ENCODE measurements around the gene NHS.

NHS gene

DNA sequence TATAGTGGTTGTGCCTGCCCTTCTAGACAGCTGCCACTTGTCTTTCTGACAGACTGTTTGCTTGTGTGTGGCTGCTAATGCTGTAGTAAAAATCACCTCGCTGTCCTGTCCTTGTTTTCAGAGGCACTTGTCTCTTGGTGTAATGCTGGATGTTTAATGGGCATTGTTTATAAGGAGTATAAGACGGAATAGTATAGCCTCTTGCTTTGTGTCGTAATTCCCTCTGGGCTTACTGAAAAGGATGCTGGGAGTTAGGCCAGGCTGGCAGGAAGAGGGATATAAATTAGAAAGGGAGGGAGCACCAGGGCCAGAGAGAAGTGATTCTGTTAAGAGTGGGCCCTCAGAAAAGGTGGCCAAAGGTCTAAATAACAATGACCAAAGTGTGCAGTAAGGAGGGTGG is 29.0 kb downstream of the NHS start:
- Histone ChIP-seq H3K27ac (ENCODE audit: low read depth, low read length, poor library complexity, severe bottlenecking) (no peak overlapping the region), H3K79me2 (ENCODE audit: insufficient read depth, low read length) (no peaks in the 10 kb centered on the region), H3K4me3 (ENCODE audit: low read depth, low read length, poor library complexity, severe bottlenecking) (no peak overlapping the region), H3F3A (ENCODE audit: insufficient read depth, low read length) (no peaks in the 10 kb centered on the region), H3K27me3 (ENCODE audit: insufficient read depth, low read length) (no peaks in the 10 kb centered on the region), H4K20me1 (ENCODE audit: insufficient read depth, low read length) (no peaks in the 10 kb centered on the region), H3K4me2 (ENCODE audit: low read length) (no peak overlapping the region), H3K9me3 (ENCODE audit: low read length) (no peaks in the 10 kb centered on the region), H3K4me1 (ENCODE audit: insufficient read depth, low read length, severe bottlenecking) (no peaks in the 10 kb centered on the region), H3K9ac (ENCODE audit: low read length) (no peak overlapping the region), H3K36me3 (ENCODE audit: insufficient read depth, low read length) (no peaks in the 10 kb centered on the region), H2AFZ (ENCODE audit: low read length) (no peak overlapping the region), H3K9me2 (ENCODE audit: low read depth, low read length) (no peaks in the 10 kb centered on the region)
- TF ChIP-seq, protein P1, sequence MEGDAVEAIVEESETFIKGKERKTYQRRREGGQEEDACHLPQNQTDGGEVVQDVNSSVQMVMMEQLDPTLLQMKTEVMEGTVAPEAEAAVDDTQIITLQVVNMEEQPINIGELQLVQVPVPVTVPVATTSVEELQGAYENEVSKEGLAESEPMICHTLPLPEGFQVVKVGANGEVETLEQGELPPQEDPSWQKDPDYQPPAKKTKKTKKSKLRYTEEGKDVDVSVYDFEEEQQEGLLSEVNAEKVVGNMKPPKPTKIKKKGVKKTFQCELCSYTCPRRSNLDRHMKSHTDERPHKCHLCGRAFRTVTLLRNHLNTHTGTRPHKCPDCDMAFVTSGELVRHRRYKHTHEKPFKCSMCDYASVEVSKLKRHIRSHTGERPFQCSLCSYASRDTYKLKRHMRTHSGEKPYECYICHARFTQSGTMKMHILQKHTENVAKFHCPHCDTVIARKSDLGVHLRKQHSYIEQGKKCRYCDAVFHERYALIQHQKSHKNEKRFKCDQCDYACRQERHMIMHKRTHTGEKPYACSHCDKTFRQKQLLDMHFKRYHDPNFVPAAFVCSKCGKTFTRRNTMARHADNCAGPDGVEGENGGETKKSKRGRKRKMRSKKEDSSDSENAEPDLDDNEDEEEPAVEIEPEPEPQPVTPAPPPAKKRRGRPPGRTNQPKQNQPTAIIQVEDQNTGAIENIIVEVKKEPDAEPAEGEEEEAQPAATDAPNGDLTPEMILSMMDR (IDR thresholded peaks at IDR 0.05; ENCODE audit: low read length) = no peak
- no peak for TF ChIP-seq EZH2 (IDR thresholded peaks at IDR 0.05; ENCODE audit: borderline replicate concordance, low read length)

DNA sequence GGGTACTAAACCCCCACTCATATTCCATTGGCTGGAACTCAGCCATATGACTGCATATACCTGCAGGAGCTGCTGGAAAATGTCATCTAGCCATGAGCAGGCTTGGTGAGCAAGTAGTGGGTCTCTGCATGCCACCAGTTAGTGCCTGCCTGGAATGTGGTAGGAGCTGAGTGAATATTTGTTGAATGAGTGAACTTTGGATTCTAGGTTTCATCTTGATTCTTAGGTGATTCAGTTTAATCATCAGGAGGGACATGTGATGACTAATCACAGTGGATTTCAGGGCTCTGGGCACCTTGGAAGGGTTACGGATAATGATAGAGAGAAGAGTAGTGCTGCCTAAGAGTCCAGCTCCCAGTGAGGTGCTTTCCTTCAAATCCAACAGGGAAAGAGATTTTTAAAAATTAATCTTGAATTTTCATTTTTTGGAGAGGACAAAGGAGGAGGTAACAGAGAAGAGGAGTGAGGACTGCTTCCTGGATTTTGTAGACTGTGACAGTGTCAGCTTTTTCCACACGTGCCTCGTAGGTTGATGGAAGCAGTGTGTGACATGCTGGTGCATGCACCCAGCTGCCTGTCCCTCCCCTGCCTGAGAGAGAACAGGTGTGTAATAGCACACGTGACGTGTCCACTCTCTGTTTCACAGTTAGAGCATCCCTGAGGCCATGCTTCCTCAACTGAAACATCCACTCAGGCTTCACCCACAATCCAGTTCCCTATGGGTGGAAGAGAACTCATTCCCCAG is 30.4 kb downstream of the NHS start:
- Histone ChIP-seq H3K9me3 (ENCODE audit: low read length) (no peaks in the 10 kb centered on the region), H4K20me1 (ENCODE audit: insufficient read depth, low read length) (no peaks in the 10 kb centered on the region), H3K9me2 (ENCODE audit: low read depth, low read length) (no peaks in the 10 kb centered on the region), H3K27ac (ENCODE audit: low read depth, low read length, poor library complexity, severe bottlenecking) (no peak overlapping the region), H3K27me3 (ENCODE audit: insufficient read depth, low read length) (no peaks in the 10 kb centered on the region), H3K79me2 (ENCODE audit: insufficient read depth, low read length) (no peaks in the 10 kb centered on the region), H3K4me2 (ENCODE audit: low read length) (no peak overlapping the region), H3K4me1 (ENCODE audit: insufficient read depth, low read length, severe bottlenecking) (no peaks in the 10 kb centered on the region), H3F3A (ENCODE audit: insufficient read depth, low read length) (no peaks in the 10 kb centered on the region), H3K4me3 (ENCODE audit: low read depth, low read length, poor library complexity, severe bottlenecking) (no peak overlapping the region), H3K36me3 (ENCODE audit: insufficient read depth, low read length) (no peaks in the 10 kb centered on the region), H2AFZ (ENCODE audit: low read length) (no peak overlapping the region), H3K9ac (ENCODE audit: low read length) (no peak overlapping the region)
- TF ChIP-seq EZH2 (IDR thresholded peaks at IDR 0.05; ENCODE audit: borderline replicate concordance, low read length) = no peak
- TF ChIP-seq, protein P1 (IDR thresholded peaks at IDR 0.05; ENCODE audit: low read length) = no peak

DNA sequence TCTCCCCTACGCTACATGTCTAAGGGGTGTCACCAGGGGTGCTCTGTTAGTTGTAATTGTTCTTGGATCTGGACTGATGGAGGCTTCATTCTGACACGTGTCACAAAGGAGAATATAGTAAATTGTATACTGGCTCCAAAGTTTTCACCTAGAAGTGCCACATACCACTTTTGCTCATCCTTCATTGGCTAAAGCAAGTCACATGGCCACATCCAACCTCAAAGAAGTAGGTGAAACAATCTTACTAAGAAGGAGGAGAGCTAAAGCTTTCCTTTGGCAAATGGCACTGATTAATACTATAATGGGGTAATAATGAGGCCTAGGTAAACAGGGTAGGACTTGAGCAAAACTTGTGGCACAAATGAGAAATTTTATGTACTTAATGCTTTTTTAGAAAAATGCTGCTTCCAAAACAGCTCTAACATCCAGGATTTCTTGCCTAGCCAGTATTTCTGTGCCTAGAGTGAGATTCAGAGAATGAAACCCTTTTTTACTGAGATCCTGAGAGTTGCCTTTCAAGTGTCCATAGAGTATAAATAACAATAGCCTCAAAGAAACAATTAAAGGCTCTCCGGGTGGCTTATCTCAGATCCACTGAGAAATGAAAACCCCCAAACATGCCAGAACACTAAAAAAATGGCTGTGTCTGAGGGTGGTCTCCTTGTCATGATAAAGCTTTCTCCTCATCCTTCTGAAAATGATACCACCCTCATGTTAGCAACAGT is 34.7 kb downstream of the NHS start:
- Histone ChIP-seq H4K20me1 (ENCODE audit: insufficient read depth, low read length) (no peaks in the 10 kb centered on the region), H3K27ac (ENCODE audit: low read depth, low read length, poor library complexity, severe bottlenecking) (no peak overlapping the region), H3K4me1 (ENCODE audit: insufficient read depth, low read length, severe bottlenecking) (no peaks in the 10 kb centered on the region), H3K4me3 (ENCODE audit: low read depth, low read length, poor library complexity, severe bottlenecking) (no peak overlapping the region), H3F3A (ENCODE audit: insufficient read depth, low read length) (no peaks in the 10 kb centered on the region), H3K79me2 (ENCODE audit: insufficient read depth, low read length) (no peaks in the 10 kb centered on the region), H3K36me3 (ENCODE audit: insufficient read depth, low read length) (no peaks in the 10 kb centered on the region), H3K27me3 (ENCODE audit: insufficient read depth, low read length) (no peaks in the 10 kb centered on the region), H3K9me3 (ENCODE audit: low read length) (no peaks in the 10 kb centered on the region), H3K9ac (ENCODE audit: low read length) (no peak overlapping the region), H3K9me2 (ENCODE audit: low read depth, low read length) (no peaks in the 10 kb centered on the region), H2AFZ (ENCODE audit: low read length) (no peak overlapping the region), H3K4me2 (ENCODE audit: low read length) (no peak overlapping the region)
- TF ChIP-seq EZH2 (IDR thresholded peaks at IDR 0.05; ENCODE audit: borderline replicate concordance, low read length) = no peak
- TF ChIP-seq, protein P1 (IDR thresholded peaks at IDR 0.05; ENCODE audit: low read length) = no peak

Measured in OCI-LY1 (cell line).